ENCODE results near the gene FOXP1.

The FOXP1 gene

GRCh38 chr3:71310980-71311660, 272.4 kb downstream of the FOXP1 start:
- Histone ChIP-seq H3K9me3 (ENCODE audit: control insufficient read depth in 1 of 2, low read length in 2 of 2) (no peaks in the 10 kb centered on the region), H3K27me3 (ENCODE audit: control insufficient read depth in 1 of 2, insufficient read depth in 2 of 2, low read length in 2 of 2) (no peaks in the 10 kb centered on the region), H3K36me3 (ENCODE audit: control insufficient read depth in 1 of 2, insufficient read depth in 2 of 2, low read length in 2 of 2) (no peaks in the 10 kb centered on the region), H3K27ac (ENCODE audit: low read depth, low read length) (no peak overlapping the region), H3K4me1 (ENCODE audit: control insufficient read depth in 1 of 2, insufficient read depth in 2 of 2, low read length in 2 of 2) (peaks cover 8 to 12% of the 10 kb centered on the region in 2 donors), H3K9ac (ENCODE audit: low read depth in 1 of 2, low read length in 2 of 2) (no peak overlapping the region), H3K4me3 (ENCODE audit: low read depth in 1 of 2, low read length in 2 of 2) (no peak overlapping the region)

- Histone ChIP-seq H3K9me3 (ENCODE audit: control insufficient read depth in 1 of 2, low read length in 2 of 2) (no peaks in the 10 kb centered on the region), H3K4me3 (ENCODE audit: low read depth in 1 of 2, low read length in 2 of 2) (no peak overlapping the region), H3K9ac (ENCODE audit: low read depth in 1 of 2, low read length in 2 of 2) (no peak overlapping the region), H3K36me3 (ENCODE audit: control insufficient read depth in 1 of 2, insufficient read depth in 2 of 2, low read length in 2 of 2) (no peaks in the 10 kb centered on the region), H3K4me1 (ENCODE audit: control insufficient read depth in 1 of 2, insufficient read depth in 2 of 2, low read length in 2 of 2) (peaks cover 1 to 6% of the 10 kb centered on the region in 2 donors), H3K27me3 (ENCODE audit: control insufficient read depth in 1 of 2, insufficient read depth in 2 of 2, low read length in 2 of 2) (no peaks in the 10 kb centered on the region), H3K27ac (ENCODE audit: low read depth, low read length) (no peak overlapping the region)
These were observed 273.1 kb downstream of the FOXP1 start for GRCh38 chr3:71310359-71310979.

- no peak overlapping the region for H3K9ac ChIP-seq (ENCODE audit: low read depth in 1 of 2, low read length in 2 of 2)
- peaks cover 3 to 4% of the 10 kb centered on the region in 2 donors for H3K4me1 ChIP-seq (ENCODE audit: control insufficient read depth in 1 of 2, insufficient read depth in 2 of 2, low read length in 2 of 2)
- H3K9me3 ChIP-seq (ENCODE audit: control insufficient read depth in 1 of 2, low read length in 2 of 2), result no peaks in the 10 kb centered on the region
- H3K27me3 ChIP-seq (ENCODE audit: control insufficient read depth in 1 of 2, insufficient read depth in 2 of 2, low read length in 2 of 2), result no peaks in the 10 kb centered on the region
- no peak overlapping the region for H3K4me3 ChIP-seq (ENCODE audit: low read depth in 1 of 2, low read length in 2 of 2)
- no peaks in the 10 kb centered on the region for H3K36me3 ChIP-seq (ENCODE audit: control insufficient read depth in 1 of 2, insufficient read depth in 2 of 2, low read length in 2 of 2)
- H3K27ac ChIP-seq (ENCODE audit: low read depth, low read length), result no peak overlapping the region
These were observed 273.6 kb downstream of the FOXP1 start for GRCh38 chr3:71309886-71310285.

- no peaks in the 10 kb centered on the region for H3K36me3 ChIP-seq (ENCODE audit: control insufficient read depth in 1 of 2, insufficient read depth in 2 of 2, low read length in 2 of 2)
- H3K27me3 ChIP-seq (ENCODE audit: control insufficient read depth in 1 of 2, insufficient read depth in 2 of 2, low read length in 2 of 2), result no peaks in the 10 kb centered on the region
- H3K9ac ChIP-seq (ENCODE audit: low read depth in 1 of 2, low read length in 2 of 2), result no peak overlapping the region
- H3K4me1 ChIP-seq (ENCODE audit: control insufficient read depth in 1 of 2, insufficient read depth in 2 of 2, low read length in 2 of 2), result peaks cover 3 to 6% of the 10 kb centered on the region in 2 donors
- H3K4me3 ChIP-seq (ENCODE audit: low read depth in 1 of 2, low read length in 2 of 2), result no peak overlapping the region
- no peaks in the 10 kb centered on the region for H3K9me3 ChIP-seq (ENCODE audit: control insufficient read depth in 1 of 2, low read length in 2 of 2)
- no peak overlapping the region for H3K27ac ChIP-seq (ENCODE audit: low read depth, low read length)
These were observed 274.2 kb downstream of the FOXP1 start for GRCh38 chr3:71309342-71309741.

GRCh38 chr3:71308836-71309235, 274.7 kb downstream of the FOXP1 start:
- Histone ChIP-seq H3K4me3 (ENCODE audit: low read depth in 1 of 2, low read length in 2 of 2) (no peak overlapping the region), H3K9me3 (ENCODE audit: control insufficient read depth in 1 of 2, low read length in 2 of 2) (no peaks in the 10 kb centered on the region), H3K9ac (ENCODE audit: low read depth in 1 of 2, low read length in 2 of 2) (no peak overlapping the region), H3K36me3 (ENCODE audit: control insufficient read depth in 1 of 2, insufficient read depth in 2 of 2, low read length in 2 of 2) (no peaks in the 10 kb centered on the region), H3K27me3 (ENCODE audit: control insufficient read depth in 1 of 2, insufficient read depth in 2 of 2, low read length in 2 of 2) (no peaks in the 10 kb centered on the region), H3K4me1 (ENCODE audit: control insufficient read depth in 1 of 2, insufficient read depth in 2 of 2, low read length in 2 of 2) (peaks cover 3 to 6% of the 10 kb centered on the region in 2 donors), H3K27ac (ENCODE audit: low read depth, low read length) (no peak overlapping the region)

- Histone ChIP-seq H3K27me3 (ENCODE audit: control insufficient read depth in 1 of 2, insufficient read depth in 2 of 2, low read length in 2 of 2) (no peaks in the 10 kb centered on the region), H3K36me3 (ENCODE audit: control insufficient read depth in 1 of 2, insufficient read depth in 2 of 2, low read length in 2 of 2) (no peaks in the 10 kb centered on the region), H3K9me3 (ENCODE audit: control insufficient read depth in 1 of 2, low read length in 2 of 2) (no peaks in the 10 kb centered on the region), H3K9ac (ENCODE audit: low read depth in 1 of 2, low read length in 2 of 2) (no peak overlapping the region), H3K4me1 (ENCODE audit: control insufficient read depth in 1 of 2, insufficient read depth in 2 of 2, low read length in 2 of 2) (peaks cover 3 to 6% of the 10 kb centered on the region in 2 donors), H3K4me3 (ENCODE audit: low read depth in 1 of 2, low read length in 2 of 2) (no peak overlapping the region), H3K27ac (ENCODE audit: low read depth, low read length) (no peak overlapping the region)
These were observed 275.4 kb downstream of the FOXP1 start for GRCh38 chr3:71307991-71308697.

GRCh38 chr3:71305231-71306206, 278.0 kb downstream of the FOXP1 start:
- no peaks in the 10 kb centered on the region for H3K36me3 ChIP-seq (ENCODE audit: control insufficient read depth in 1 of 2, insufficient read depth in 2 of 2, low read length in 2 of 2)
- H3K27me3 ChIP-seq (ENCODE audit: control insufficient read depth in 1 of 2, insufficient read depth in 2 of 2, low read length in 2 of 2), result no peaks in the 10 kb centered on the region
- peak overlapping the region; percentile 49 to 53 for H3K4me3 ChIP-seq (ENCODE audit: low read depth in 1 of 2, low read length in 2 of 2)
- H3K9me3 ChIP-seq (ENCODE audit: control insufficient read depth in 1 of 2, low read length in 2 of 2), result no peaks in the 10 kb centered on the region
- H3K4me1 ChIP-seq (ENCODE audit: control insufficient read depth in 1 of 2, insufficient read depth in 2 of 2, low read length in 2 of 2), result peaks cover 3 to 6% of the 10 kb centered on the region in 2 donors
- H3K9ac ChIP-seq (ENCODE audit: low read depth in 1 of 2, low read length in 2 of 2), result peak overlapping the region; percentile 48
- no peak overlapping the region for H3K27ac ChIP-seq (ENCODE audit: low read depth, low read length)

GRCh38 chr3:71304684-71305083, 278.8 kb downstream of the FOXP1 start:
- Histone ChIP-seq H3K27me3 (ENCODE audit: control insufficient read depth in 1 of 2, insufficient read depth in 2 of 2, low read length in 2 of 2) (no peaks in the 10 kb centered on the region), H3K27ac (ENCODE audit: low read depth, low read length) (no peak overlapping the region), H3K4me3 (ENCODE audit: low read depth in 1 of 2, low read length in 2 of 2) (no peak overlapping the region), H3K9ac (ENCODE audit: low read depth in 1 of 2, low read length in 2 of 2) (no peak overlapping the region), H3K4me1 (ENCODE audit: control insufficient read depth in 1 of 2, insufficient read depth in 2 of 2, low read length in 2 of 2) (peaks cover 3 to 6% of the 10 kb centered on the region in 2 donors), H3K36me3 (ENCODE audit: control insufficient read depth in 1 of 2, insufficient read depth in 2 of 2, low read length in 2 of 2) (no peaks in the 10 kb centered on the region), H3K9me3 (ENCODE audit: control insufficient read depth in 1 of 2, low read length in 2 of 2) (no peaks in the 10 kb centered on the region)

- H3K4me3 ChIP-seq (ENCODE audit: low read depth in 1 of 2, low read length in 2 of 2), result no peak overlapping the region
- H3K9ac ChIP-seq (ENCODE audit: low read depth in 1 of 2, low read length in 2 of 2), result no peak overlapping the region
- H3K27ac ChIP-seq (ENCODE audit: low read depth, low read length), result no peak overlapping the region
- H3K9me3 ChIP-seq (ENCODE audit: control insufficient read depth in 1 of 2, low read length in 2 of 2), result no peaks in the 10 kb centered on the region
- no peaks in the 10 kb centered on the region for H3K27me3 ChIP-seq (ENCODE audit: control insufficient read depth in 1 of 2, insufficient read depth in 2 of 2, low read length in 2 of 2)
- H3K36me3 ChIP-seq (ENCODE audit: control insufficient read depth in 1 of 2, insufficient read depth in 2 of 2, low read length in 2 of 2), result no peaks in the 10 kb centered on the region
- H3K4me1 ChIP-seq (ENCODE audit: control insufficient read depth in 1 of 2, insufficient read depth in 2 of 2, low read length in 2 of 2), result peaks cover 3 to 6% of the 10 kb centered on the region in 2 donors
These were observed 279.3 kb downstream of the FOXP1 start for GRCh38 chr3:71304247-71304646.

All from duodenal mucosa (tissue), 2 donors.